Activated naive CD8-positive, alpha-beta T cell treated with anti-CD3 and anti-CD28 coated beads, Interleukin-2, amount 50 U/mL, for 24 hours (primary cell): ENCODE data around the gene EPHA6.

Experiments
- ATAC-seq: fragments of 150-1000 bp; cut with Tn5 transposase; one replicate; pipeline ENCODE4 v1.10.0; 2021
- DNase-seq: peaks from one replicate; pipeline ENCODE4 v3.0.0; 2021
- H3K27ac Mint-ChIP-seq: one replicate; pipeline ENCODE4 v1.8.0; 2021; ENCODE audit warnings: mild to moderate bottlenecking, mixed read lengths
- H3K27me3 Mint-ChIP-seq: one replicate; pipeline ENCODE4 v1.8.0; 2021; ENCODE audit warnings: mixed read lengths
- H3K36me3 Mint-ChIP-seq: one replicate; pipeline ENCODE4 v1.8.0; 2021; ENCODE audit warnings: low read depth, mixed read lengths
- H3K4me1 Mint-ChIP-seq: one replicate; pipeline ENCODE4 v1.8.0; 2021; ENCODE audit warnings: mixed read lengths
- H3K4me3 Mint-ChIP-seq: one replicate; pipeline ENCODE4 v1.8.0; 2021; ENCODE audit warnings: mild to moderate bottlenecking, moderate library complexity, mixed read lengths
- H3K9me3 Mint-ChIP-seq: one replicate; pipeline ENCODE4 v1.8.0; 2021; ENCODE audit warnings: mixed read lengths

The EPHA6 gene

DNA sequence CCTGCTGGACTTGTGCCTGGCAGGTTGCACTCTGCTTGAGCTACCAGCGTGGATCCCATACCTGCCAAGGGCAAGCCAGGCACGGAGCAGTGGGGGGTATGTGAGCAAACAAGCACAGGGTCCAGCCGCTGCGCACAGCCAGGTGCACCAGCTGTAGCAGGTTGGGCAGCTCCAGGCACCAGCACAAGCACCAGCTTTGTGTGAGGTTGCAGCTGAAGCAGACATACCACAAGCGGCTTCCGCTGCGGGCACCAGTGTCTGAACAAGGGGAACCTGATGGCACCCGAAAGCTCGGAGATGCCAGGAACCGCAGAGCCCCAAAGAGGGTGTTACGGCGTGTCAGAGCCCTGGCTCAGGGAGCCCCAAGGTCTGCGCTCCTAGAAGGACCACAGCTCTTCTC lies 477.5 kb downstream of the EPHA6 start:
- Mint-ChIP-seq H3K9me3 (peaks cover 13% of the 10 kb centered on the region), H3K4me1 (no peaks in the 10 kb centered on the region), H3K4me3 (no peak overlapping the region)

GRCh38 chr3:97293596-97294131 lies 479.3 kb downstream of the EPHA6 start:
- H3K27me3 Mint-ChIP-seq = no peaks in the 10 kb centered on the region
- H3K9me3 Mint-ChIP-seq = peaks cover 13% of the 10 kb centered on the region
- no peaks in the 10 kb centered on the region for H3K36me3 Mint-ChIP-seq
- no peak for DNase-seq
- no peaks in the 10 kb centered on the region for H3K4me1 Mint-ChIP-seq
- H3K4me3 Mint-ChIP-seq = no peak overlapping the region
- H3K27ac Mint-ChIP-seq = no peak overlapping the region
- no peak for ATAC-seq

More for the DNA sequence above, 477.5 kb downstream of the EPHA6 start:
- Mint-ChIP-seq H3K36me3 (no peaks in the 10 kb centered on the region), H3K27me3 (no peaks in the 10 kb centered on the region), H3K27ac (no peak overlapping the region)
- DNase-seq (no peak), ATAC-seq (no peak)

GRCh38 chr3:97297032-97297431 lies 482.6 kb downstream of the EPHA6 start:
- no peak for ATAC-seq
- Mint-ChIP-seq H3K4me3 (no peak overlapping the region), H3K27me3 (no peaks in the 10 kb centered on the region), H3K4me1 (no peaks in the 10 kb centered on the region), H3K36me3 (no peaks in the 10 kb centered on the region), H3K9me3 (peaks cover 13% of the 10 kb centered on the region), H3K27ac (no peak overlapping the region)
- DNase-seq = no peak

- DNase-seq (no peak), ATAC-seq (no peak)
- Mint-ChIP-seq H3K4me3 (no peak overlapping the region), H3K9me3 (peaks cover 5% of the 10 kb centered on the region), H3K27ac (no peak overlapping the region), H3K4me1 (no peaks in the 10 kb centered on the region), H3K36me3 (no peaks in the 10 kb centered on the region), H3K27me3 (no peaks in the 10 kb centered on the region)
Measured at GRCh38 chr3:97301114-97301513, 486.7 kb downstream of the EPHA6 start.

DNA sequence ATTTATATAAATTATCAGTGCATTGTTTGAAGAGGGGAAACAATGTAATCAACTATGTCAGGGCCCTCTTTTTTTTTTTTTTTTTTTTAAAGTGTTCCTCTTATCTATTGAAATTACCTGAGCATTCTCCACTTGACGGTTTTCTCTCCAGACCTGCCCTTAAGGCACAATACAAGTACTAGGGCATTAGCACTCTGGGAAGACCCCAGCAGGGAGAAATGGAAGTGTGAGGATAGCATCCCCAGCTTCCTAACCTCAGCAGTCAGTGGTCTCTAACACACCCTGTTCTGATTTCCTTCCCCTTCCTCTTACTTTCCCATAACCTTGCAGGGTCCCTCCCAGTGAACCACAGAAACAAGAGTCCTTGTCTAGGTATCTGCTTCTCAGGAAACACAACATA lies 491.8 kb downstream of the EPHA6 start:
- H3K36me3 Mint-ChIP-seq = no peaks in the 10 kb centered on the region
- no peak overlapping the region for H3K4me3 Mint-ChIP-seq
- no peaks in the 10 kb centered on the region for H3K4me1 Mint-ChIP-seq
- H3K27ac Mint-ChIP-seq = no peak overlapping the region
- ATAC-seq (no peak), DNase-seq (no peak)
- H3K27me3 Mint-ChIP-seq = no peaks in the 10 kb centered on the region
- peaks cover 9% of the 10 kb centered on the region for H3K9me3 Mint-ChIP-seq

DNA sequence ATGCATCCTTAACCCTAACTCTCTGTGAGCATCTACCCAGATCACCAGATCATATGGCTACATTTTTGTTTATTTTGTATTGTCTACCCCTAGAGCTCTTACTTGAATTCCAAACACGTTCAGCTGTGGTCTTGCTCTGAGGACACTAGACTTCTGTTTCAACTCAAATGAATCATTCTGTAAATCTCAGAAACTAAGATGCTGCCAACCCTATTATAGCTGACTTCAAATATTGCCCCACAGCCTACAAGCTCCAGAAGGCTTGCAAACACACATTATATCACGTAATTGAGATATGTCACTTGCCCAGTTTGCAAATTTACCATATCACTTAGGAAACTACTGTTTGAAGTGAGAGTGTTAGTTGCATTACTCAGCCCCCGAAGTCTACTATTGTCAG lies 524.0 kb downstream of the EPHA6 start:
- Mint-ChIP-seq H3K27ac (no peak overlapping the region), H3K9me3 (peaks cover 16% of the 10 kb centered on the region), H3K36me3 (no peaks in the 10 kb centered on the region), H3K4me3 (no peak overlapping the region), H3K4me1 (no peaks in the 10 kb centered on the region), H3K27me3 (no peaks in the 10 kb centered on the region)
- ATAC-seq (no peak), DNase-seq (no peak)

- H3K4me3 Mint-ChIP-seq = no peak overlapping the region
- no peaks in the 10 kb centered on the region for H3K36me3 Mint-ChIP-seq
- no peaks in the 10 kb centered on the region for H3K4me1 Mint-ChIP-seq
- DNase-seq = no peak
- H3K27ac Mint-ChIP-seq = no peak overlapping the region
- H3K9me3 Mint-ChIP-seq = peaks cover 16% of the 10 kb centered on the region
- H3K27me3 Mint-ChIP-seq = no peaks in the 10 kb centered on the region
- ATAC-seq = no peak
Measured at GRCh38 chr3:97340940-97341339, 526.5 kb downstream of the EPHA6 start.

GRCh38 chr3:97347780-97348179 lies 533.4 kb downstream of the EPHA6 start:
- ATAC-seq (no peak), DNase-seq (no peak)
- H3K9me3 Mint-ChIP-seq = no peaks in the 10 kb centered on the region
- no peaks in the 10 kb centered on the region for H3K36me3 Mint-ChIP-seq
- H3K27me3 Mint-ChIP-seq = no peaks in the 10 kb centered on the region
- H3K4me3 Mint-ChIP-seq = no peak overlapping the region
- no peak overlapping the region for H3K27ac Mint-ChIP-seq
- no peaks in the 10 kb centered on the region for H3K4me1 Mint-ChIP-seq

DNA sequence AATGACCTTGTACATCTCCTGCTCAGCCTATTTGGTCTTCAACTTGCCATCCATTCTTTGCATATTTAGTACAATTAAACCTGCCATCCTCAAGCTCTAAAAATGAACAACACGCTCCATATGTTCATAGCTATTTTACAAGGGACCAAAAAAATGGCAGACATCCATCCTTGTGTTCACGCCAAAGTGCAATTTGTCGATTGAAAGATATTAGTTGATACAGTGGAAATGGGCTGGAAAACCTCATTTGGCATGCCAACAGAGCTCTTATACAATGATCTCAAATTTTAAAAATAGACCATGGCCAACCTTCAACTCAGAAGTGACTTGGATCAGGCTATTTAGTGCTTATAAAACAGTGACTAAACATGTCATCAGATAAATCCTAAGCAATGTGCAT lies 536.6 kb downstream of the EPHA6 start:
- DNase-seq (no peak), ATAC-seq (no peak)
- H3K27ac Mint-ChIP-seq = no peak overlapping the region
- H3K36me3 Mint-ChIP-seq = no peaks in the 10 kb centered on the region
- H3K4me1 Mint-ChIP-seq = no peaks in the 10 kb centered on the region
- H3K9me3 Mint-ChIP-seq = peaks cover 13% of the 10 kb centered on the region
- no peaks in the 10 kb centered on the region for H3K27me3 Mint-ChIP-seq
- H3K4me3 Mint-ChIP-seq = no peak overlapping the region

- H3K27ac Mint-ChIP-seq = no peak overlapping the region
- H3K27me3 Mint-ChIP-seq = no peaks in the 10 kb centered on the region
Measured at GRCh38 chr3:97353176-97353575, 538.8 kb downstream of the EPHA6 start.

DNA sequence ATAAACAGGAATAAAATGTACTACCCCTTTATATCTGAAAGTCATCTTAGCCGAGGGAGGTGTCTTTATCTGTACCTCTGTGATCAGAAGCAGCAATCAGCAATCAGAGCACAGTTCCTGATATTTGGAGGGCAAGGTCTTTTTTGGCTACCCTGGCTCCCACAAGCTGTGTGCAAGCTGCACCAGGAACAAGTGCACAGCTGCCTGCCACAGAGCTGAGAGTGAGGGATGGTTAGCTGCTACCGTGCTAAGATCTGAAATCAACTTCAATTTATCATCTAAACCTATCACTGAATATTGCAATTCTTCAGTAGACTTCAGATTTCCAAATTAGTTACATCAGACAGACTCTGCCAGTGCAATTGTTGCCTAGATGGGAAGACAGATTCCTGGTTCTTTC lies 545.6 kb downstream of the EPHA6 start:
- ATAC-seq (no peak), DNase-seq (no peak)
- no peaks in the 10 kb centered on the region for H3K4me1 Mint-ChIP-seq
- H3K27me3 Mint-ChIP-seq = no peaks in the 10 kb centered on the region
- H3K4me3 Mint-ChIP-seq = no peak overlapping the region
- no peak overlapping the region for H3K27ac Mint-ChIP-seq
- no peaks in the 10 kb centered on the region for H3K36me3 Mint-ChIP-seq
- peaks cover 6% of the 10 kb centered on the region for H3K9me3 Mint-ChIP-seq

More at GRCh38 chr3:97353176-97353575, 538.8 kb downstream of the EPHA6 start:
- DNase-seq (no peak), ATAC-seq (no peak)
- Mint-ChIP-seq H3K4me3 (no peak overlapping the region), H3K36me3 (no peaks in the 10 kb centered on the region), H3K4me1 (no peaks in the 10 kb centered on the region), H3K9me3 (peaks cover 18% of the 10 kb centered on the region)

- Mint-ChIP-seq H3K4me1 (no peaks in the 10 kb centered on the region), H3K27ac (no peak overlapping the region), H3K27me3 (no peaks in the 10 kb centered on the region), H3K36me3 (no peaks in the 10 kb centered on the region), H3K9me3 (peaks cover 6% of the 10 kb centered on the region), H3K4me3 (no peak overlapping the region)
- DNase-seq (no peak), ATAC-seq (no peak)
Measured at GRCh38 chr3:97360804-97361203, 546.4 kb downstream of the EPHA6 start.

DNA sequence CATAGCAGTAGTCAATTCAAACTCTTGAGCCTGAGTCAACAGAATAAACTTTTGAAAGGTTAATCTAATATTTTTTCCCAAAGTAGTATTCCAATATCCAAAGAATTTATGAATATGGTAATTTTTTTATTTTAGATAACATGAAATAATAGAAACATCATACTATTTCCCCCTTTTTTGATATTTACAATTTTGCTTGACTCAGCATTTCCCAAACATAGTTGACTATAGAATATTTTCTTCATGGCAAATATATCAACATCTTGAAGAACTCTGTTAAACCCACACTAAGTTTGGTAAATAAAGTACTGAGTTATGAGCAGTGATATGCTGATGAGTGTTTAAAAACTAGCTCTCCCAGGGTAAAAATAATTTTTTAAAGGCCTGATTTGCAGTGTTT lies 570.2 kb downstream of the EPHA6 start:
- H3K36me3 Mint-ChIP-seq = no peaks in the 10 kb centered on the region
- no peak for DNase-seq
- H3K4me1 Mint-ChIP-seq = no peaks in the 10 kb centered on the region
- H3K4me3 Mint-ChIP-seq = no peak overlapping the region
- peaks cover 6% of the 10 kb centered on the region for H3K9me3 Mint-ChIP-seq
- no peak for ATAC-seq
- H3K27ac Mint-ChIP-seq = no peak overlapping the region
- H3K27me3 Mint-ChIP-seq = no peaks in the 10 kb centered on the region

DNA sequence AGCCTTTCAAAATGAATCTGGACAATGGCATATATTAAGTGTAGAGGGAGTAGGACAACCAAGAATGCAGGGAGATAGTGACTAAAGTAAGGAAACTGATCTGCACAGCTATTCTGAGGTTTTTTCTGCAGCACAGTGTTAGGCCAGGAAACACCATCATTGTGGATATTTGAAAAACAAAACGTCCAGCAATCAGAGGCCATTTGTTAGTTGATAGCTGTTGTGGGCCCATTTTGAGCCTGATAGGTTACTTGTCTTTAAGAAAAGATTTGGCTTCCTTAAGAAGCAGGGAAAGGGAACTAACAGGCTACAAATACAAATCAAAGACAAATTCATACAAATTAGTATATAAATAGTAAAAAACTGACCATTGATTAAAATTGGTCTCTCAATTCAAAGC lies 574.4 kb downstream of the EPHA6 start:
- no peak for DNase-seq

DNA sequence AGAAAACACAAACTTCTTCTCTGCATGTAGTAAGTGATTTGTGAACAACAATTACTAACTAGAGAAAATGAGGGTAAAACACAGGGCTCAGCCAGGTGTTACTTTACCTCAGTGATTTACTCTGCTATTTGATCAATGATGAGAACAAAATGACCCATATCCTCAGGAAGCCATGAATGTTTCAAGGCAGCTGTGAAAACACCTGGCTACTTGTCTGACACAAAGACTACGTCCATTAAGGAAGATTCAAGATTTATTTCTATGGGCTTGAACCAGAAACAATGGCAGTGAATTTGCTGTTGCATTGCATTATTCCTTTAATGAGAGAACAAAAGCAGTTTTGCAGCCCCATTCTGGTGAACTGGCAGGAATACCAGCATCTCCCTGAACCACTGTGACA lies 575.5 kb downstream of the EPHA6 start:
- Mint-ChIP-seq H3K27me3 (no peaks in the 10 kb centered on the region), H3K36me3 (no peaks in the 10 kb centered on the region)

More for the DNA sequence above, 574.4 kb downstream of the EPHA6 start:
- H3K9me3 Mint-ChIP-seq = peaks cover 6% of the 10 kb centered on the region
- no peak overlapping the region for H3K27ac Mint-ChIP-seq
- no peaks in the 10 kb centered on the region for H3K4me1 Mint-ChIP-seq
- no peaks in the 10 kb centered on the region for H3K36me3 Mint-ChIP-seq
- ATAC-seq = no peak
- H3K4me3 Mint-ChIP-seq = no peak overlapping the region
- H3K27me3 Mint-ChIP-seq = no peaks in the 10 kb centered on the region

GRCh38 chr3:97391167-97391566 lies 576.8 kb downstream of the EPHA6 start:
- DNase-seq (no peak), ATAC-seq (no peak)
- H3K9me3 Mint-ChIP-seq = peaks cover 6% of the 10 kb centered on the region
- no peaks in the 10 kb centered on the region for H3K36me3 Mint-ChIP-seq
- no peak overlapping the region for H3K27ac Mint-ChIP-seq
- no peaks in the 10 kb centered on the region for H3K27me3 Mint-ChIP-seq
- H3K4me3 Mint-ChIP-seq = no peak overlapping the region
- H3K4me1 Mint-ChIP-seq = no peaks in the 10 kb centered on the region

More for the DNA sequence above, 575.5 kb downstream of the EPHA6 start:
- DNase-seq = no peak
- peaks cover 6% of the 10 kb centered on the region for H3K9me3 Mint-ChIP-seq
- no peak for ATAC-seq
- no peaks in the 10 kb centered on the region for H3K4me1 Mint-ChIP-seq
- no peak overlapping the region for H3K4me3 Mint-ChIP-seq
- no peak overlapping the region for H3K27ac Mint-ChIP-seq
